Renal pelvis (tissue), 4 donors: ENCODE measurements around the gene RSU1. TPM values are rescaled to one million over a fixed set of nuclear protein-coding genes. Genes with fewer than 3 reads are reported as not detected.

ENCODE experiments used
- DNase-seq: peaks from one replicate; pipeline ENCODE4 v3.0.0-alpha.2; 2013
- polyA plus RNA-seq, 3 donors: library from polyadenylated mRNA; unstranded; fragments of 120-200 nt; gene quantifications; one replicate each; pipeline ENCODE4 v1.2.1, GENCODE V29; 2013; ENCODE audit not compliant: insufficient read length in 3 of 3

Gene RSU1
- polyA plus RNA-seq, 3 donors = 68.5 to 72.9 (median 69.7) TPM

DNA sequence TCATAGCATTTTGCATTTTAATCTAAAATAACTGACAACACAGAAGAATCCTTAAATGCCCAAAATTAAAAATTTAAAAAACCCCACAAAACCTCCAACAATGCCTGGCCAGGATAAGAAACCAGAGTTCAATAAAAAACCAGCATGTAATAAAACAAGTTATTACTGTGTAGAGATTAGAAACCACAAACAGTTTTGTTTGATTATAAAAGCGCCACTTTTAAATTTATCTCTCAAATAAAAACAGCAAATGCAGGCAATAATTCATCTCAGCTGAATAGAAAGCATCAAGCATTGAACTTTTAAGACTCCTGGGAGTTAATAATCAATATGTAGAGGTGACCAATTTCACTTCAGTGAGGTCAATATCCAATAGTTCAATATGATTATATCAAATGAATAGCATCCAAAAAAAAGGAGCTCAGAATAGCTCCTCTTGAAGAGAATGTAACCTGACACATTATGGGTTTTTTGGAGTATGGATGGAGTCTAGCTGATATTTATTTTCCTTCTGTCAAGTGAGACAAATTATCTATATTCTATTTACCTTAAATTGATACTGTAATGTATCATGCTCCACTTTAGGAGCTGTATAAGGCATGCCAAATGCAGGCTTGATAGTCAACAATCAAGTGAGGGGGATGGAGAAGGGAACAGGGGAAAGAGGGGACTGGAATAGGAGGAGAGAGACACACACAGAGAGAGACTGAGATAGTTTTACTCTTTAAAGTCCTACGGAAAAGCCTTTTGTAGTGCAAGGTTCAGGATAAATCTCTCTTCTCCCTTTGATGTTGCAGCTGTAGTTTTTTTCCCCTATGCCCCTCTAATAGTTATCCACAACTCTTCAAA is 130.9 kb downstream of the RSU1 start:
- no peak for DNase-seq

- no peak for DNase-seq
Measured at GRCh38 chr10:16685551-16685950, 131.7 kb downstream of the RSU1 start.

- DNase-seq = no peak
Measured at GRCh38 chr10:16681521-16681920, 135.7 kb downstream of the RSU1 start.

DNA sequence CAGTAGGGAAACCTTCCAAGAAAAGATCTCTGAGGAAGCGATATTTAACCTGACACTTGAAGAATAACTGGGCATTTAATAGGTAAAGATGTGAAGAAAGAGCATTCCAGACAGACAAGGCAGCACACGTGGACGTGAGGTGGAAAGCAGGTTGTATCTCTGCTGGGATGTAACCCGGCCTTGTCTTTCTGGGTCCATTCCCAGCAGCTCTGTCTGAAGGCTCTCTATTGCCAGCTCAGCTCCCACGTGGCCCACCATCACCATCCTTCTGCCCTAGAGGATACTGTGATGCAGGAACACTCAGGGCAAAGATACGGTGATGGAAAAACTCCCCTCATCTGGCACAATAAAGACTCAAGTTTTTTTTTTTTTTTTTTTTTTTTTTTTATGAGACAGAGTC is 137.7 kb downstream of the RSU1 start:
- DNase-seq = no peak

DNA sequence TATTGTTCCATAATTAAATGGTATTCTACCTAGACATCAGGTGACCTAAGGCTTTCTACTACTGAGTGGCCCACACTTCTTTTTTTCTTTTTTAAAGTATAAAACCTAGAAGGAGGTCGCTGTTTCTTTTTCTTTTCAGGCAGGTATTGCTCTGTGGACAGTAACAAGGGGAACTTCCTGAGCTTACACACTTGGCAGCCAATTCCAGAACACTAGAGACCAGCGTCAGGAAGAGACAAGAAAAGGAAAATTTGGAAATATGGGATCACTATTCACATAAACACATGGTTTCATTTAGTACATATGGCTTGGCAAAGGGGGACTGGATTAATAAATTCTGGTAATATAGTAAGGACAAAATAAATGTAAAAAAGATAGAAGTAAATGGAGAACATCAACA is 141.9 kb downstream of the RSU1 start:
- no peak for DNase-seq

DNA sequence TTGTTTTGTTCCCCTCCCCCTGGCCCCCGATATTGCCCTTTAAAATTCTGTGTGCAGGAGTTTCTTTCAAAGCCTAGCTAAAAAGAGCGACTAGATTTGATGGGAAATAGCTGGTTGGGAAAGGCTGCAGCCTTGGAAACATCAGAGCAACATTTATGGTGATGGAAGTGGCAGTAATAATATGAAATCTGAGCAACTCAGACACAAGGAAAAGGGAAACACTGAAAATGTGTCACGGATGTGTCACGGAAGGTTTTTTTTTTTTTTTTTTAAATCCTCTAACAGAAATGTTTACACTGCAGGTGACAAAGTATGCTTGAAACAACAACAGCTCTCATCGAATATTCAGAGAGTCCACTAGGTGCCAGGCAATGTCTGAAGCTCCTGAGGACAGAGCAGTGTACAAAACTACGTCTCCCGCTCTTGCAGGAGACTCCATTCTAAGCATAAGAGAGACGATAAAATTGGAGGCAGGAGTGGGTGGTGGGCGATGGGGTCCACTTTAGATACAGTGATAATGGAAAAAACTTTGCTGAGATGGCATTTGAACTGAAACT is 143.0 kb downstream of the RSU1 start:
- DNase-seq = no peak

DNA sequence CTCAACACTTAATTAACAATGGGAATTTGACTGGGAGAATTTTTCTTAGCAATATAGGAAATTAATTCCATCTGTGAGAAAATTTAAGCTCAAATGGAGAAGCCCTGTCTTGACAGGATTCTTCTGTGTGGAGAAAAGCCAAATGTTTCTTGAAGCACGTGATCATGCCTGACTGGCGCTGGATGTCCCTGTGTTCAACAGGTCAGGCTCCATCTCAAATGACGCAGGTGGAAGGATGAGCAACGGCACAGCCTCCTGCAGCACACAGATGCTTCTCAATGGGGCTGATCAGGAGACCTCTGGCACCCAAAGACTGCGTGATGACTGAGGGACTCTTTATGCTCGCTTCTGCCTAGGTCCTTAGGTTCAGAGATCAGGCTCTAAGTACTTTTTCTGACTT is 143.8 kb downstream of the RSU1 start:
- no peak for DNase-seq

- no peak for DNase-seq
Measured at GRCh38 chr10:16663444-16663843, 153.8 kb downstream of the RSU1 start.

DNA sequence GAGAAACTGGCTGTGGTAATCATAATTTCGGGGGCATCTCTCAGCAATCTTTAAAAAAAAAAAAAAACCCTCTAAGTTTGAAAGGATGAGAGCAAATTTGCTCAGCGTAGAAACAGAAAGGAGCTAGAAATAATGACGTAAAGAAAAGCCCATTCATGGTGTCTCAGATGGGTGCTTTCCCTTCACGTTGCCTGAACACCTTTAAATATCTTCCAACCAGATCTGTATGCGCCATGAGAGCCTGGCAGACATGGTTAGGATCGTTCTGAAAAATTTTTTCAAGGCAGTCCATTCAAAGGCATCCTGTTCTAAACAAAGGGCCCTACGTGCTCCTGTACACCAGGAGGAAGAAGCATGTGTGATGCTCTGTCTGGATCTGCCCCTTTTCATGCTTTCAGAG is 154.3 kb downstream of the RSU1 start:
- DNase-seq = no peak

GRCh38 chr10:16656895-16657294 is 160.3 kb downstream of the RSU1 start:
- DNase-seq = no peak

GRCh38 chr10:16653224-16653623 is 164.0 kb downstream of the RSU1 start:
- DNase-seq = no peak

DNA sequence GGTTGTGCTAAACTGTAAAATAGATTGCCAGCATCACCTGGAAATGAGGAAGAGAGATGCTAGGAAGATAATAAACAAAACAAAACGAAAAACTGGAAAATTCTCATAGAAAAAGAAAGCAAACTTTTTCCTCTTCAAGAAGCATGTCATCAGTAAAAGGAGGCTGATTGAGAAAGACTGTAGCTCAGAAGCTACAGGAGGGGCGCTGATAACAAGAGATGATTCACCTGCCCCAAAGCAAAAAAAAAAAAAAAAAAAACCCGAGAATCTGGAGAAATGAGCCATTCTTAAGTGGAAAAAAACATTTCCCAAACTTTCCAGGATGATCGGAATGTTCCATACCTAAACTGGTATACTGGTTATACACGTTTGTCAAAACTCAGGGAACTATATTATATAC is 165.1 kb downstream of the RSU1 start:
- no peak for DNase-seq

DNA sequence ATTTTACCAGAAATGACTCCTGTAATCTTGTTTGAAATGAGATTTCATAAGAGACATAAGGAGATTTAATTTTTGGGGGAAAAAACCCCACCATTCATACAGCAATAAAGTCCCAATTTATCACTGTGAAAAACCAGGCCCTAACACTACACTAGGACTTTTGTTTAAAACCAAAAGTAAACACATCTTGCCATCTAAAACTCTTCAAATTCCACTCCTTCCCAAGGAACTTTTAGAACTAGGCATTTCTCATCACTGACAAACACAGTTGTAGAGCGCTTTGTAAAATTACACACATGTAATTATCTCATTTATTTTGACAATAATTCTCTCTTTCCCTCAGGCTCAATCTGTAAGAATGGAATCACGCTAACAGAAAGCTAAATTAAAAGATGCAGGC is 167.5 kb downstream of the RSU1 start:
- DNase-seq = no peak

- DNase-seq = no peak
Measured at GRCh38 chr10:16648366-16648765, 168.9 kb downstream of the RSU1 start.

DNA sequence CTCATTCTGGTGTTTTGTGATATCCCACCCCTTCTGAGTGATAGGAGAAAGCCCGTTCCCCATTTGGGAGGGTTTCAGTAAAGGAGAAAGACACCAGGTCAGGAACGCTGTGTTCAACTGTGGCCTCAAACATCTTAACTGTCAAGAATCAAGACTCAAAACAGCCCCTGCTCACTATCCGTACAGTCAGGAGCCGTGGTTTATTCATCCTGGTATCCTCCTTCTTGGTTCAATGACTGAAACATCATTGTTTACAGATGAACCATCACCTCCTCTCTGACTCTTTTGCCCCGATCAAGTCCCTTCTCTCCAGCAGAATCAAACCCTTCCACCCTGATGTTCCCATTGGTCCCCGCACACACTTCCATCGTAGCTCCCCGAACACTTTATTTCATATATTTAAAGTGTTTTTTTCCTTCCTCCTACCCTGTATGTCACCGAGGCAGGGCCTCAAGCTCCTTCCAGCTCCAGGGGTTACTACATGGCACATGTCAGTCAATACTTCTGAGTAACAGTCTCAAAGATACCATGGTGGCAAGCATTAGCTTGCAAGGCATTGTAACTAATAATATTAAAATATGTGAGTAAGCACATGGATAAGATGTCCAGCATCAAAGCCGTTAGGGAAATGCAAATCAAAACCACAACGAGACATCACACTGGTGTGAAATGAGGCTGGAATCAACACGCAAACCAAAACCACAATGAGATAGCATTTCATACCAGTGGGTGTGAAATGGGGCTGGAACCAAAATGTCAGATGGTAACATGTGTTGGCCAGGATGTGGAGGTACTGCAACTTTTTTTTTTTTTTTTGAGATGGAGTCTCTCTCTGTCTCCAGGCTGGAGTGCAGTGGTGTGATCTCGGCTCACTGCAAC is 170.8 kb downstream of the RSU1 start:
- no peak for DNase-seq

- DNase-seq = no peak
Measured at GRCh38 chr10:16644146-16644545, 173.1 kb downstream of the RSU1 start.

DNA sequence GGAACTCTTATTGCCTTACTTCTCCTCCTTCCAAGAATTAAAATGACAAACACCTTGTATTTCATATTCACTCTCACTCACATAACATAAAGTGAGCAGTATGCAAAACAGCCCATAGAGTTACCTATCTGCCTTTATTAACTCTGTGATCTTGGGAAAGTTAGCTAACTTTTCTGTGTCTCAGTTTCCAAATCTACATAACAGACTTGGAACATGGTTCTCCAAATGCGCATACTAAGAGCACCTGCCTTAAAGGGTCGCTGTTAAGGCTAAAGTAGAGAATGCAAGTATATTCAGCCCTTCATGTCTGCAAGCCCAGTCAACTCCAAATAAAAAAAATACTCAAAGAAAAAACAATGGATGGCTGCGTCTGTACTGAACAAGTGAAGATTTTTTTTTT is 173.7 kb downstream of the RSU1 start:
- no peak for DNase-seq

DNA sequence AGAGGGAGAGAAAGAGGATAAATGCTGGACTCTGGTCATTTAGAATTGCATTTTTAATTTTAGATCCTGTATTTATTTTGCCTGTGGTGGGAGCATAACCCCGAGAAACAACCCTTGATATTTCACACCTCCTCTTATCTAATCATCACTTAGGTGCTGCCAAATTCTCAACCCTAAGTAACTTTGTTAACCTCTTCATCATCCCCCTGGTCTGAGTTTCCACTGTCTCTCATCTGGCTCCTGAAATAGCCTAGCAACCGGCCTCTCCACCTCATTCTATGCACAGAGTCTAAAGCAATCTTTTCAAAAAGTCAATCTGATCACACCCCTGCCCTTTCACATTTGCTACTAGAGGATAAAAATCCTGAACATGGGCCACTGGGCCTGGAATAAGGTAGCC is 177.1 kb downstream of the RSU1 start:
- DNase-seq = no peak

DNA sequence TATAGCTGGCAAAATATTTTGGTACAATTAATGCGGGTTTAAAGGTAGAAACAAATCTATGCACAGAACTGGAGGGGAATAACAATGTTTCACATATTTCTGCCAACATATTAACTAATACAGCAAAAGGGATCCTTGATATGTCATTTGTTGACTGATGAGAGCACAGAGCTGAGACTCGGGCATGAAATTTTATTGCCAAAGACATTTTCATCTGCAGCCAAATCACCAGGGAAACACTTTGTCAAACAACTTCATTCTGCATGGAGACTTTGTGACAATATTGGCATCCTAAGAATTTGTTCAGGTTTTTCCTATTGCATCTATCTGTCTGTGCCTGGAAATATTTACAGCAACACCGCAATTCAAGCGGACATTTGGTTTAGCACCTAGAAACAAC is 177.8 kb downstream of the RSU1 start:
- DNase-seq = no peak

- no peak for DNase-seq
Measured at GRCh38 chr10:16632996-16633395, 184.2 kb downstream of the RSU1 start.

DNA sequence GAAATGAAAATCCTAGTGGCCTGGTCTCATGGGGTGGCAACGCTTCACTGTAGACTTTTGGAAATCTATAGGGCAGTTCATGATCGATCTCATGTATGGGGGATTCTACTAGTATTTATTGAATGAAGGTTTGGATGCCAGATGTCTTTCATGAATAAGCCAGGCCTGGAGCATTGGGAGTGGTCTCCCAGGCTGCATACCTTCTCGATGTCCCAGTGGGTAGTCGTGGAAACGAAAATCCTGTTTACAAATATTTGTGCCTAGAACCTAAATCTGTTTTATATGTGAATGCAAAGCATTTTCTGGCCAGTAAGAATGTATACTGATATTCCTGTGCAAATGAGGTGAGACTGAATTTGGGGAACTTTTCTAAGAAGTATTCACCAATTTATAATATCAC is 190.5 kb downstream of the RSU1 start:
- no peak for DNase-seq

DNA sequence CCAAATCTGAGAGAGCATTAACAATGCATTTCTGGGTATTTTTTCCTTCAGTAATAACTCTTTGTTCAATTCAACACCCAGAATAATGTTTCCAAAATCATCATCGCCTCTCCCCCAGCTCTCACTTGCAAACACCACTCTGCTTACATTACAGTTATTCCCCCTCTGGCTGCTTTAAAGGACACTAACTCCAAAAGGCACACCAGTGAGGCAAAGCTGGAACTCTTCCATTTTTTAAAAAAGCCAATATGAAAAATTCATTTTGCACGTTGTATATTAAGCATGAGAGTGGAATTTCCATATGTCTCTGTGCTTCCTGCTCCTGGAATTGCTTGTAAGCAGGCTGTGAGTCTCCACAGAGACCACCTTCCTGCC is 204.3 kb downstream of the RSU1 start:
- no peak for DNase-seq
